B cell (primary cell): Measurements from ENCODE around the gene TMEM14A.

Experiments
- CTCF ChIP-seq: fragments of 200-600 bp; IDR thresholded peaks from one replicate; pipeline ENCODE4 v1.8.0; 2022; ENCODE audit warnings: antibody characterized with exemption, mild to moderate bottlenecking
- EZH2 ChIP-seq: IDR thresholded peaks from 2 replicates; pipeline ENCODE4 v1.6.1; 2012; ENCODE audit warnings: borderline replicate concordance, low read depth, mild to moderate bottlenecking, moderate library complexity, low read length; ENCODE audit not compliant: insufficient read depth, poor library complexity, severe bottlenecking

- TF ChIP-seq CTCF (no peak), EZH2 (no peak)
Observed at GRCh38 chr6:52644253-52644652, 26.7 kb upstream of the TMEM14A start.
